Endothelial cell (in vitro differentiated cells): ENCODE measurements around the gene STX12. TPM values are rescaled to one million over a fixed set of nuclear protein-coding genes. Genes with fewer than 3 reads are reported as not detected.

Experiments used
- DNase-seq: peaks from one replicate; pipeline ENCODE4 v3.0.0; 2021; ENCODE audit warnings: low spot score
- H3K27ac Mint-ChIP-seq: one replicate; pipeline ENCODE4 v1.8.0; 2021; ENCODE audit warnings: mixed read lengths, inconsistent platforms; ENCODE audit not compliant: unreplicated experiment
- H3K27me3 Mint-ChIP-seq: one replicate; pipeline ENCODE4 v1.8.0; 2021; ENCODE audit warnings: mild to moderate bottlenecking, moderate library complexity, mixed read lengths, inconsistent platforms; ENCODE audit not compliant: unreplicated experiment
- H3K36me3 Mint-ChIP-seq: one replicate; pipeline ENCODE4 v1.8.0; 2021; ENCODE audit warnings: mild to moderate bottlenecking, low read depth, mixed read lengths, inconsistent platforms; ENCODE audit not compliant: unreplicated experiment
- H3K4me1 Mint-ChIP-seq: one replicate; pipeline ENCODE4 v1.8.0; 2021; ENCODE audit warnings: mild to moderate bottlenecking, mixed read lengths, inconsistent platforms; ENCODE audit not compliant: unreplicated experiment
- H3K4me3 Mint-ChIP-seq: one replicate; pipeline ENCODE4 v1.8.0; 2021; ENCODE audit warnings: mild to moderate bottlenecking, mixed read lengths, inconsistent platforms; ENCODE audit not compliant: unreplicated experiment
- H3K9me3 Mint-ChIP-seq: one replicate; pipeline ENCODE4 v1.8.0; 2021; ENCODE audit warnings: mixed read lengths, inconsistent platforms; ENCODE audit not compliant: unreplicated experiment
- CTCF ChIP-seq: fragments of 200-600 bp; sonication (generic); IDR thresholded peaks from one replicate; pipeline ENCODE4 v1.5.0; 2021; ENCODE audit warnings: antibody characterized with exemption; ENCODE audit not compliant: unreplicated experiment
- total RNA-seq: library from RNA; stranded (reverse); fragmentation: NEBNext Ultra II Directional; extraction: Animal tissue kit (Norgen Biotek cat#: 25700); gene quantifications from one replicate; pipeline ENCODE4 v1.2.1, GENCODE V29; 2021; ENCODE audit not compliant: unreplicated experiment

The STX12 gene
- total RNA-seq, 1 donor from 2014 or later = 52.4 TPM

GRCh38 chr1:27762033-27762432, 11.0 kb upstream of the STX12 start:
- no peaks in the 10 kb centered on the region for H3K36me3 Mint-ChIP-seq
- no peak overlapping the region for H3K4me3 Mint-ChIP-seq
- DNase-seq = no peak

GRCh38 chr1:27763358-27763757, 9.7 kb upstream of the STX12 start:
- no peak for TF ChIP-seq CTCF
- no peak overlapping the region for H3K4me3 Mint-ChIP-seq
- H3K27ac Mint-ChIP-seq = no peak overlapping the region
- peaks cover 2% of the 10 kb centered on the region for H3K27me3 Mint-ChIP-seq
- no peaks in the 10 kb centered on the region for H3K9me3 Mint-ChIP-seq
- DNase-seq = no peak
- H3K36me3 Mint-ChIP-seq = no peaks in the 10 kb centered on the region
- H3K4me1 Mint-ChIP-seq = no peaks in the 10 kb centered on the region

More at GRCh38 chr1:27762033-27762432, 11.0 kb upstream of the STX12 start:
- TF ChIP-seq CTCF = no peak
- no peak overlapping the region for H3K27ac Mint-ChIP-seq
- peaks cover 2% of the 10 kb centered on the region for H3K27me3 Mint-ChIP-seq
- no peaks in the 10 kb centered on the region for H3K4me1 Mint-ChIP-seq
- H3K9me3 Mint-ChIP-seq = no peaks in the 10 kb centered on the region

- Mint-ChIP-seq H3K9me3 (no peaks in the 10 kb centered on the region), H3K27ac (no peak overlapping the region), H3K4me3 (no peak overlapping the region), H3K36me3 (peaks cover 4% of the 10 kb centered on the region), H3K4me1 (peaks cover 6% of the 10 kb centered on the region), H3K27me3 (peaks cover 4% of the 10 kb centered on the region)
- no peak for DNase-seq
- TF ChIP-seq CTCF = no peak
Observed at GRCh38 chr1:27770293-27770830, 2.7 kb upstream of the STX12 start.

- peak overlapping the region; percentile 93 for H3K27ac Mint-ChIP-seq
- no peak for DNase-seq
- peaks cover 4% of the 10 kb centered on the region for H3K27me3 Mint-ChIP-seq
- no peaks in the 10 kb centered on the region for H3K9me3 Mint-ChIP-seq
- TF ChIP-seq CTCF = no peak
- H3K4me1 Mint-ChIP-seq = peaks cover 8% of the 10 kb centered on the region
- H3K36me3 Mint-ChIP-seq = peaks cover 10% of the 10 kb centered on the region
- H3K4me3 Mint-ChIP-seq = peak overlapping the region; percentile 93
Observed at GRCh38 chr1:27772036-27772931, 735 bp upstream of the STX12 start.
